Activated T-cell treated with anti-CD3 and anti-CD28 coated beads, Interleukin-2, amount 50 U/mL, for 72 hours (primary cell): ENCODE data around the gene NRIP2. TPM values are rescaled to one million over a fixed set of nuclear protein-coding genes. Genes with fewer than 3 reads are reported as not detected.

Experiments used
- ATAC-seq, 2 donors: fragments of 150-1000 bp; cut with Tn5 transposase; replicated peaks in 1 of 2; 2 replicates each; pipeline ENCODE4 v1.10.0; 2021; ENCODE audit warnings: moderate library complexity in 2 of 2, mild to moderate bottlenecking in 1 of 2
- DNase-seq, 2 donors: peaks; one replicate each; pipeline ENCODE4 v3.0.0; 2021 to 2022; ENCODE audit warnings: mixed read lengths in 1 of 2
- H3K27ac Mint-ChIP-seq: one replicate; pipeline ENCODE4 v1.8.0; 2022; ENCODE audit warnings: mild to moderate bottlenecking, moderate library complexity, mixed read lengths
- H3K27me3 Mint-ChIP-seq: one replicate; pipeline ENCODE4 v1.8.0; 2022; ENCODE audit warnings: low read depth, mixed read lengths
- H3K36me3 Mint-ChIP-seq, 2 donors: one replicate each; pipeline ENCODE4 v1.8.0; 2022; ENCODE audit warnings: mixed read lengths in 2 of 2, mild to moderate bottlenecking in 1 of 2; ENCODE audit not compliant: insufficient read depth in 2 of 2
- H3K4me1 Mint-ChIP-seq: one replicate; pipeline ENCODE4 v1.8.0; 2022; ENCODE audit warnings: low read depth, mixed read lengths
- H3K4me3 Mint-ChIP-seq, 2 donors: one replicate each; pipeline ENCODE4 v1.8.0; 2022; ENCODE audit warnings: mild to moderate bottlenecking in 2 of 2, mixed read lengths in 2 of 2, moderate library complexity in 2 of 2
- H3K9me3 Mint-ChIP-seq, 2 donors: one replicate each; pipeline ENCODE4 v1.8.0; 2022; ENCODE audit warnings: mixed read lengths in 2 of 2
- total RNA-seq, 2 donors: library from RNA; stranded (reverse); gene quantifications; one replicate each; pipeline ENCODE4 v1.2.3, GENCODE V29; 2022

The NRIP2 gene
- total RNA-seq, 2 donors from 2014 or later = not detected

DNA sequence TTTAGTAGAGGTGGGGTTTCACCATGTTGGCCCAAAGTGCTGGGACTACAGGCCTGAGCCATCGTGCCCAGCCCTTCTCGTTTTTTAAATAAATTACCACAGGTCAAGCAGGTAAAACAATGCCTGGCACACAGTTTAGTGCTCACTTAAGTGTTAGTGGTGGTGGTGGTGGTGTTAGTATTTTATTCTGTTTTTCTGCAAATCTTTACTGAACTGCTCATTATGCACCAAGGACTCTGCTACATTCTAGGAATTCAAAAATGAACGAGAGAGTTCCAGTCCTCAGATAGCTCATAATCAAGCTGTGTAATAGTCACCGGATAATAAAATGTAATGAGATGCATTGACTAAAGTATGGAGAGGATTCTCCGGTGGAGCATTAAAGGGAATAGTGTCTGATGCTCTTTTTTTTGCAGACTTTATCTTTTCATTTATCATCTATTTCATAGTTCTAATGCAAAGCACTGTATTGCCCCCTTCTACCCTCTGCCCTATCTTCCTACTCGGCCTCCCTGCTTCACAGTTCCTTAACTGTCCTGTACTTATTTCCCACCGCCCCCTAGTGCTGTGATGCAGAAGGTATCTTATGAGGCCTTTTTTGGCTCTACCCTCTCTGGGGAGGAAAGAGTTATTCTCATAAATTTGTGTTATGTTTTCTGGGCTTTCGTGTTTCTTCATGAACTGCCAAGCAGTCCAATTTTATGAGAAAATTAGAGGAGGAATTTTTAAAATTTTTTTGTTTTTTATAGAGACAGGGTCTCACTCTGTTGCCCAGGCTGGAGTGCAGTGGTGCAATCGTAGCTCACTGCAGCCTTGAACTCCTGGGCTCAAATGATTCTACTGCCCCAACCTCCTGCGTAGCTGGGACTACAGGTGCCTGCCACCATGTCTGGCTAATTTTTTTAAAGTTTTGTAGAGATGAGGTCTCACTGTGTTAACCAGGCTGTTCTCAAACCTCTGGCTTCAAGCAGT is 21.3 kb downstream of the NRIP2 start:
- Mint-ChIP-seq H3K36me3 (peaks cover 0 to 14% of the 10 kb centered on the region in 2 donors), H3K27me3 (no peaks in the 10 kb centered on the region), H3K4me1 (peaks cover 39% of the 10 kb centered on the region), H3K9me3 (no peaks in the 10 kb centered on the region), H3K4me3 (peak overlapping the region; percentile 95 to 99), H3K27ac (peak overlapping the region; percentile 96)
- DNase-seq = peak; percentile 64 to 72
- peak; percentile 29 to 33 for ATAC-seq

GRCh38 chr12:2812290-2813213 is 22.3 kb downstream of the NRIP2 start, which contains the start of gene ITFG2:
ITFG2 (plus strand) TSS chr12:2812668; CDS start chr12:2812761, 93 bp downstream.
- DNase-seq (peak; percentile 94 to 98), ATAC-seq (peak; percentile 96 to 97)
- no peaks in the 10 kb centered on the region for H3K27me3 Mint-ChIP-seq
- H3K36me3 Mint-ChIP-seq = peaks cover 0 to 9% of the 10 kb centered on the region in 2 donors
- peaks cover 39% of the 10 kb centered on the region for H3K4me1 Mint-ChIP-seq
- H3K27ac Mint-ChIP-seq = peak within 1 kb of the TSS; percentile 96
- H3K4me3 Mint-ChIP-seq = peak within 1 kb of the TSS; percentile 95 to 99
- no peaks in the 10 kb centered on the region for H3K9me3 Mint-ChIP-seq

- H3K4me1 Mint-ChIP-seq = peaks cover 39% of the 10 kb centered on the region
- H3K36me3 Mint-ChIP-seq = peaks cover 0 to 7% of the 10 kb centered on the region in 2 donors
- DNase-seq = no peak
- no peaks in the 10 kb centered on the region for H3K27me3 Mint-ChIP-seq
- H3K4me3 Mint-ChIP-seq = peak overlapping the region; percentile 95 to 99
- H3K9me3 Mint-ChIP-seq = no peaks in the 10 kb centered on the region
- H3K27ac Mint-ChIP-seq = peak overlapping the region; percentile 96
- ATAC-seq = no peak
Observed at GRCh38 chr12:2811801-2812200, 23.0 kb downstream of the NRIP2 start.

DNA sequence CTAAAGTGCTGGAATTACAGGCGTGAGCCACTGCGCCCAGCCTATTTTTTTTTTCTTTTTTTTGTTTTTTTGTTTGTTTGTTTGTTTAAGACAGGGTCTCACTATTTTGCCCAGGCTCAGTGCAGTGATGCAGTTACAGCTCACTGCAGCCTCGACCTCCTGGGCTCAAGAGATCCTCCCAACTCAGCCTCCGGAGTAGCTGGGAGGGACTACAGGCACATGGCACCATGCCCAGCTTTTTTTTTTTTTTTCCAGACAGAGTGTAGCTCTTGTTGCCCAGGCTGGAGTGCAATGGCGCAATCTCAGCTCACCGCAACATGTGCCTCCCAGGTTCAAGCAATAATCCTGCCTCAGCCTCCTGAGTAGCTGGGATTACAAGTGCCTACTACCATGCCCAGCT is 28.1 kb downstream of the NRIP2 start:
- Mint-ChIP-seq H3K27ac (no peak overlapping the region), H3K27me3 (no peaks in the 10 kb centered on the region), H3K4me1 (peaks cover 9% of the 10 kb centered on the region), H3K36me3 (peaks cover 5 to 8% of the 10 kb centered on the region in 2 donors), H3K9me3 (no peaks in the 10 kb centered on the region), H3K4me3 (no peak overlapping the region)
- no peak for DNase-seq
- ATAC-seq = no peak

DNA sequence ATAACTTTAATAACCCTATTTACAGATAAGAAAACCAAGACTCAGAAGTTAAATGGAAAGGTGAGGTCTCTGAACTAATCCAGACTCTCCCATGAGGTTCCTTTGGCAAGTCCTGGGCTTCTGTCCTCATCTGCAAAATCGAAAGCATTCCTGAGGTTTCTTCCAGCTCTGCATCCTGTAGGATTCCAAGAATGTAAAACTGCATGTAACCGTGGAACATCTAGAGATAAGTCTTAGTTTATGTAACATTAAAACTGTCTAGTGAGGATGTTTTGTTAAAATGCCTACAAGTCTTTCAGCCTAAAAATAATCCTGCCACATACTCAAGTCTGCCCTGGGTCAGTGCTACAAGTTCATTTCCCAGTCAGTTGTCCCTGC is 29.7 kb downstream of the NRIP2 start:
- DNase-seq = no peak
- peaks cover 5 to 12% of the 10 kb centered on the region in 2 donors for H3K36me3 Mint-ChIP-seq

DNA sequence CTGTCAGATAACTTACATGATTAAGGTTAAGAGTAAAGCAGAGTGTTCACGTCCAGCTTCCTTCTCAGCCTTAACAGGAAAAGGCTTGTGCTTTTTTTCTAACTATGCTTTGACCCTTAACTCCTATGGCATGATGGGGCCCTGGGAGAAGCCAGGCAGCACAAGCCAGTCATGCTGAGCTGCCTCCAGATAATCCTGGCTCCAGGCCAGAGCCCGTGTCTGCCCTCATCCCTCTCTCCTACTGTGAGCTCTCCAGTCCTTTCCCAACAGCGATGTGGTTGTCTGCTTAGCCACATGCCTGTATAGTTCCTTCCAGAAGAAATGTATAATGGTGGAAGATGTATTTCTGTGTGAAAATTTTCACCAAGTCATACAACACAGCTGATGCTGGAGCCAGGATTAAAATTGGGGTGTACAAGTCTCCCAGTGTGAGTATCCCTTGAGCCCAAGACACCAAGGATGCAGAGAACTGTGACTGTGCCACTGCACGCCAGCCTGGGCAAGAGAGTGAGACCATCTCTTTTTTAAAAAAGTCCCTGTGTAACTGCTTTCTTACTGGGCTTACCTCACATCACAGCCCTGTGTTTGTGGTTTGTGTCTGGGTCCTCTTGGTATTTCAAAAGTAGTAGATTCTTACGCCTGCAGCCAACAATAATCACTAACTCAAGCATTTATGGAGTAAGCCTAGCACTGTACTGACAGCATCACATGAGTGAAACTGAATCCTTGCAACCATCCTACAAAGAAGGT is 30.3 kb downstream of the NRIP2 start:
- no peaks in the 10 kb centered on the region for H3K27me3 Mint-ChIP-seq
- peak overlapping the region; percentile 72 for H3K27ac Mint-ChIP-seq
- H3K36me3 Mint-ChIP-seq = peaks cover 5 to 15% of the 10 kb centered on the region in 2 donors
- H3K4me3 Mint-ChIP-seq = no peak overlapping the region
- no peaks in the 10 kb centered on the region for H3K9me3 Mint-ChIP-seq
- no peak for DNase-seq
- no peaks in the 10 kb centered on the region for H3K4me1 Mint-ChIP-seq
- ATAC-seq = no peak

More for the DNA sequence above, 29.7 kb downstream of the NRIP2 start:
- Mint-ChIP-seq H3K9me3 (no peaks in the 10 kb centered on the region), H3K4me3 (no peak overlapping the region), H3K27me3 (no peaks in the 10 kb centered on the region), H3K27ac (peak overlapping the region; percentile 21), H3K4me1 (no peaks in the 10 kb centered on the region)
- no peak for ATAC-seq

DNA sequence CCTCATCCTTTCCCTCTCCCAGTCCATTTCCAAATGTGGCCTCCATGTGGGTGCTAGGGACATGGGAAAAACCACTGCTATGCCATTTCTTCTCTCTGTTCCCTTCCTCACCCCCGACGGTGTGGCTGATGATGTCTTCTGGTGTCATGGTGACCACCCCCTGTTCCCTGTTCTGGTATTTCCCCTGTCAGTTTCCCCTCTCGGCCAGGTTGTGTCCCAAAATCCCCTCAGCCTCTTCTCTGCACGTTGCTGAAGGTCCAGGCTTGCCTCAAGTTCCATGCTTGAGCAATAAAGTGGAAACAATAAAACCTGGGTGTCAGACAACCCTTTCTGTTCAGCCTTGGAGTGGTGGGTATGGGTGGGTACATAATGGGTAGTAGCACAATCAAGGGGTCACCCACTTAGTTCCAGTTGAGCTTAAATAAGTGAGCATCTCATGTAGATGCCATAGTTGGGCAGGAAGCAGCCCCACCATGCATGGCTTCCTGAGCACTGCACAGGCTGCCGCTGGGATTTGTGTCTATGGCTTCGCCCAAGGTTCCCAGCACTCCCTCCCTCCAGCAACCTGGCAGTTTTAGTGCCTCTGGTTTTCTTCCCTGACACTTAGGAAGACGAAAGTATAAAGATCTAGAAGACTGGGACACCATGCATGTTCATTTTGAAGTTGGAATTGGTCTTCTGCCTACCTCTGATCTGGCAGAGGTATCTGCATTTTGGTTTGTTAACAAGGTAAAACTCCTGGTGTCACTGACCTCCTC is 31.0 kb downstream of the NRIP2 start:
- peaks cover 5 to 21% of the 10 kb centered on the region in 2 donors for H3K36me3 Mint-ChIP-seq

DNA sequence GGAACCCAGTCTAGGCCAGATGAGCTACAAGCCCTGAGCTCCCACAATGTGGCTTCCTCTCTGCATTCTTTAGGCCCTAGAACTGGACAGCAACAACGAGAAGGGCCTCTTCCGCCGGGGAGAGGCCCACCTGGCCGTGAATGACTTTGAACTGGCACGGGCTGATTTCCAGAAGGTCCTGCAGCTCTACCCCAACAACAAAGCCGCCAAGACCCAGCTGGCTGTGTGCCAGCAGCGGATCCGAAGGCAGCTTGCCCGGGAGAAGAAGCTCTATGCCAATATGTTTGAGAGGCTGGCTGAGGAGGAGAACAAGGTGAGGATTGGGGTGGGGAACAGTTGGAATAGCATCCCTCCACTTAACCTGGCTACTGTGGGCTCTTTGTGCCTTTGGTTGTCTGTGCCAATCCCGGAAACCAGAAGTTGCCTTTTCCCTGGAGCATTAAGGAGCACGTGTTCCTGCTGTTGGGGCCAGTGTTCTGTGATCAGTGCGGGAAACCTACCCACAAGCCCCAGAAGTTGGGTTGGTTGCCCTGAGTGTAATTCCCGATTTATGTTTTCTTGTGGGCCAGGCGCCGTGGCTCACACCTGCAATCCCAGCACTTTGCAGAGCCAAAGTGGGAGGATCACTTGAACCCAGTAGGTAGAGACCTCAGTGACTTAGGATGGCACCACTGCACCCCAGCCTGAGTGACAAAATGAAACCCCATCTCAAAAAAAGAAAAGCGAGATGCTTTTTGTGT is 33.6 kb downstream of the NRIP2 start:
- H3K27me3 Mint-ChIP-seq = no peaks in the 10 kb centered on the region
- H3K4me3 Mint-ChIP-seq = no peak overlapping the region
- no peak for ATAC-seq
- H3K9me3 Mint-ChIP-seq = no peaks in the 10 kb centered on the region
- H3K36me3 Mint-ChIP-seq = peaks cover 10 to 37% of the 10 kb centered on the region in 2 donors
- H3K4me1 Mint-ChIP-seq = peaks cover 29% of the 10 kb centered on the region
- no peak overlapping the region for H3K27ac Mint-ChIP-seq
- no peak for DNase-seq

More for the DNA sequence above, 31.0 kb downstream of the NRIP2 start:
- no peak for DNase-seq
- no peaks in the 10 kb centered on the region for H3K9me3 Mint-ChIP-seq
- no peak for ATAC-seq
- no peaks in the 10 kb centered on the region for H3K27me3 Mint-ChIP-seq
- H3K27ac Mint-ChIP-seq = peak overlapping the region; percentile 62
- H3K4me1 Mint-ChIP-seq = peaks cover 3% of the 10 kb centered on the region
- no peak overlapping the region for H3K4me3 Mint-ChIP-seq

GRCh38 chr12:2800046-2800570 is 34.7 kb downstream of the NRIP2 start:
- Mint-ChIP-seq H3K27me3 (no peaks in the 10 kb centered on the region), H3K36me3 (peaks cover 10 to 34% of the 10 kb centered on the region in 2 donors), H3K4me1 (peaks cover 32% of the 10 kb centered on the region), H3K27ac (no peak overlapping the region), H3K9me3 (no peaks in the 10 kb centered on the region), H3K4me3 (no peak overlapping the region)
- ATAC-seq = no peak
- DNase-seq = no peak

DNA sequence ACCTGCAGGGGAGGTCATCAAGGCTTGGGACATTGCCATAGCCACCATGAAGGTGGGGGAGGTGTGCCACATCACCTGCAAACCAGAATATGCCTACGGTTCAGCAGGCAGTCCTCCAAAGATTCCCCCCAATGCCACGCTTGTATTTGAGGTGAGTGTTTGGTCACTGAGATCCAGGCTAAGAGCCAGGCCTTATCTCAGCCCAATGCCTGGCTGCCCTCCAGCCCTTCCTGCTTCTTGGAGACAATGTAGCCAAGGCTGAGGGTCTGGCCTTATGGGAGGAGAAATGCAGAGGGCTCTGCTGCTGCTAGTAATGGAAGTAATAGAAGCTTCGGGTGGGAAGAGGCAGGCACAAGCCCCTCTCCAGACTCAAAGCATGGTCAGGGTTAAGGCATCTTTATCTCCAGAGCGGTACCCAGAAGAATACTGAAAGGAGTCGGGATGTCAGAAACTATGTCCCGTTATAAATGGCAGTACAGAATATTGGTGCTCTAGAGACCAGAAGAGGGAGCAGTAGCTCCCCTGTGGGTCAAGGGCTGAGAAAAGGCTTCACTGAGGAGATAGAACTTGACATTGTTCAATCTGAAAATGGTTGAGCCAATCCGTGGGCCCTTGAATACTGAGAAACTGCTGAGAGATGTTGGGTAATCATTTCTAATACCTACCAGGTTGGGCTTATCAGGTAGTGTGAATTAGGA is 37.0 kb downstream of the NRIP2 start:
- Mint-ChIP-seq H3K4me1 (peaks cover 33% of the 10 kb centered on the region), H3K9me3 (no peaks in the 10 kb centered on the region), H3K36me3 (peaks cover 6 to 31% of the 10 kb centered on the region in 2 donors), H3K27me3 (no peaks in the 10 kb centered on the region), H3K4me3 (no peak overlapping the region), H3K27ac (peak overlapping the region; percentile 49)
- ATAC-seq (no peak), DNase-seq (no peak)
